Small intestine (tissue), 16 donors: ENCODE measurements around the gene MEPCE. TPM values are rescaled to one million over a fixed set of nuclear protein-coding genes. Genes with fewer than 3 reads are reported as not detected.
"Not testable (repeated sequence)": the region's sequence is repeated elsewhere in the genome, so short reads cannot be mapped to it uniquely, and the experiment has no call there.

Experiments
- DNase-seq, 2 donors: peaks; one replicate each; pipeline versions ENCODE4 v3.0.0 to v3.0.0-alpha.2; 2013
- FAIRE-seq: peaks from 2 replicates; lab custom pipeline; 2012; peaks lifted over from hg19 to GRCh38; lab: Jason Lieb, UNC
- H3K27ac ChIP-seq, 3 donors: one replicate each; pipeline ENCODE4 v1.5.1; 2013; ENCODE audit warnings: low read length in 2 of 3, mild to moderate bottlenecking in 2 of 3, control low read depth in 1 of 3, inconsistent platforms in 1 of 3, low read depth in 1 of 3, moderate library complexity in 1 of 3
- H3K27me3 ChIP-seq, 3 donors: one replicate each; pipeline ENCODE4 v1.6.1; 2013; ENCODE audit warnings: low read length in 3 of 3, inconsistent platforms in 1 of 3; ENCODE audit not compliant: control insufficient read depth in 3 of 3, insufficient read depth in 3 of 3
- H3K36me3 ChIP-seq, 3 donors: one replicate each; pipeline ENCODE4 v1.6.1; 2013; ENCODE audit warnings: low read length in 3 of 3, inconsistent platforms in 1 of 3, low read depth in 1 of 3, mild to moderate bottlenecking in 1 of 3, moderate library complexity in 1 of 3; ENCODE audit not compliant: control insufficient read depth in 3 of 3, insufficient read depth in 2 of 3
- H3K4me1 ChIP-seq, 3 donors: one replicate each; pipeline ENCODE4 v1.6.1; 2013; ENCODE audit warnings: low read length in 2 of 3, inconsistent platforms in 1 of 3, low read depth in 1 of 3, mild to moderate bottlenecking in 1 of 3, moderate library complexity in 1 of 3; ENCODE audit not compliant: control insufficient read depth in 3 of 3, insufficient read depth in 2 of 3
- H3K4me3 ChIP-seq, 3 donors: one replicate each; pipeline ENCODE4 v1.5.1; 2013; ENCODE audit warnings: low read length in 3 of 3, control low read depth in 1 of 3, inconsistent platforms in 1 of 3, low read depth in 1 of 3, mild to moderate bottlenecking in 1 of 3, moderate library complexity in 1 of 3
- H3K9me3 ChIP-seq, 2 donors: one replicate each; pipeline ENCODE4 v1.6.1; 2013; ENCODE audit warnings: low read depth in 1 of 2, low read length in 1 of 2; ENCODE audit not compliant: control insufficient read depth in 2 of 2, insufficient read depth in 1 of 2
- WGBS, 3 donors: extraction: QIAGEN DNeasy Blood & Tissue Kit; methylation state at CpG; one replicate each; pipeline ENCODE4 v1.1.7; 2013; 5-methylcytosine and 5-hydroxymethylcytosine counted together
- long read RNA-seq, 10 donors: transcript quantifications; one replicate each; lab custom pipeline, GENCODE V29; 2026
- polyA plus RNA-seq, 4 donors: library from polyadenylated mRNA; stranded (reverse) in 3 of 4; unstranded in 1 of 4; fragments of 200-250 nt in 3 of 4; fragments of 120-200 nt in 1 of 4; gene quantifications; one replicate each; pipeline versions ENCODE4 v1.2.1 to v1.2.3, GENCODE V29; 2013
- donor health status: healthy with polysubstance abuse.
- donor health status: control.
- donor health status: control.
- donor health status: Bipolar disorder and iron deficiency.
- donor health status: healthy.

MEPCE gene, protein sequence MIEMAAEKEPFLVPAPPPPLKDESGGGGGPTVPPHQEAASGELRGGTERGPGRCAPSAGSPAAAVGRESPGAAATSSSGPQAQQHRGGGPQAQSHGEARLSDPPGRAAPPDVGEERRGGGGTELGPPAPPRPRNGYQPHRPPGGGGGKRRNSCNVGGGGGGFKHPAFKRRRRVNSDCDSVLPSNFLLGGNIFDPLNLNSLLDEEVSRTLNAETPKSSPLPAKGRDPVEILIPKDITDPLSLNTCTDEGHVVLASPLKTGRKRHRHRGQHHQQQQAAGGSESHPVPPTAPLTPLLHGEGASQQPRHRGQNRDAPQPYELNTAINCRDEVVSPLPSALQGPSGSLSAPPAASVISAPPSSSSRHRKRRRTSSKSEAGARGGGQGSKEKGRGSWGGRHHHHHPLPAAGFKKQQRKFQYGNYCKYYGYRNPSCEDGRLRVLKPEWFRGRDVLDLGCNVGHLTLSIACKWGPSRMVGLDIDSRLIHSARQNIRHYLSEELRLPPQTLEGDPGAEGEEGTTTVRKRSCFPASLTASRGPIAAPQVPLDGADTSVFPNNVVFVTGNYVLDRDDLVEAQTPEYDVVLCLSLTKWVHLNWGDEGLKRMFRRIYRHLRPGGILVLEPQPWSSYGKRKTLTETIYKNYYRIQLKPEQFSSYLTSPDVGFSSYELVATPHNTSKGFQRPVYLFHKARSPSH
- 10 to 100 TPM; 26.8 to 41.1 (median 30.7) TPM for polyA plus RNA-seq
- long read RNA-seq, donor 1, transcript MEPCE-201 (4 exons, 3,030 nt): major isoform, 14 of 24 reads
- long read RNA-seq, donor 1, partial matches to known transcripts: 10 of 24 reads
- long read RNA-seq, donor 1, other reads (novel, unspliced or antisense): 0 of 24 reads
- long read RNA-seq, donor 2, partial matches to known transcripts: 0 of 2 reads
- long read RNA-seq, donor 2, other reads (novel, unspliced or antisense): 0 of 2 reads
- long read RNA-seq, donor 3, partial matches to known transcripts: 7 of 11 reads
- long read RNA-seq, donor 3, other reads (novel, unspliced or antisense): 0 of 11 reads
- long read RNA-seq, donor 4, partial matches to known transcripts: 0 of 1 reads
- long read RNA-seq, donor 4, other reads (novel, unspliced or antisense): 0 of 1 reads
- long read RNA-seq, donor 5, partial matches to known transcripts: 0 of 1 reads
- long read RNA-seq, donor 5, other reads (novel, unspliced or antisense): 0 of 1 reads
- long read RNA-seq, donor 6, transcript MEPCE-201 (4 exons, 3,030 nt): major isoform, 7 of 7 reads
- long read RNA-seq, donor 6, partial matches to known transcripts: 0 of 7 reads
- long read RNA-seq, donor 6, other reads (novel, unspliced or antisense): 0 of 7 reads
- long read RNA-seq, donor 7, transcript MEPCE-201 (4 exons, 3,030 nt): major isoform, 9 of 115 reads
- long read RNA-seq, donor 7, partial matches to known transcripts: 25 of 115 reads
- long read RNA-seq, donor 7, other reads (novel, unspliced or antisense): 81 of 115 reads
- long read RNA-seq, donor 8: 0 reads
- long read RNA-seq, donor 9, partial matches to known transcripts: 0 of 3 reads
- long read RNA-seq, donor 9, other reads (novel, unspliced or antisense): 0 of 3 reads
- long read RNA-seq, donor 10, transcript MEPCE-201 (4 exons, 3,030 nt): major isoform, 5 of 5 reads
- long read RNA-seq, donor 10, partial matches to known transcripts: 0 of 5 reads
- long read RNA-seq, donor 10, other reads (novel, unspliced or antisense): 0 of 5 reads

DNA sequence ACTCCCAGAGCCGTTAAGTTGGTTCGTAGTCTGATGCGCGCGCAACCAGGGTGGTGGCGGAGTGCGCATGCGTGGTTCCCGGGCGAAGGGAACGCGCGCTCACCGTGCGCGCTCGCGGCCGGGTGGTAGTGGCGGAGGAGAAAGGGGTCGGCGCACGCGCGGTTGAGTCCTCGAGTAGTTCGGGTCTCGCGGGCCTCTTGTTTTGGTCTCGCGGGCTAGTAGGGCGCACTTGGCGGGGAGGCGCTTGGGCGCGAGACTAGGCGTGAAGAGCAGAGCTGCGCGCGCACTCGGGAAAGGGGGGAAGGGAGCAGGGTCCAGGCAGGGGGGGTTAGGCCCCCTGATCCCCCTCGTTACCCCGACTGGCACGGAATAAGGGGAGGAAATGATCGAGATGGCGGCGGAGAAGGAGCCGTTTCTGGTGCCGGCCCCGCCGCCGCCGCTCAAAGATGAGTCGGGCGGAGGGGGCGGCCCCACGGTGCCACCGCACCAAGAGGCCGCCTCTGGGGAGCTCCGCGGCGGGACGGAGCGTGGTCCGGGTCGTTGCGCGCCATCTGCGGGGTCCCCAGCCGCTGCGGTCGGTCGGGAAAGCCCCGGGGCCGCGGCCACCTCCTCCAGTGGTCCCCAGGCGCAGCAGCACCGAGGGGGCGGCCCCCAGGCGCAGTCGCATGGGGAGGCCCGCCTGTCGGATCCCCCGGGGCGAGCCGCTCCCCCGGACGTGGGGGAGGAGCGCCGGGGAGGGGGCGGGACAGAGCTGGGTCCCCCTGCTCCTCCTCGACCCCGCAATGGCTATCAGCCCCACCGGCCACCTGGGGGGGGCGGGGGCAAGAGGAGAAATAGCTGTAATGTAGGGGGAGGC lies at the start of gene MEPCE:
Gene MEPCE (plus strand): TSS at position 195 of the 856 bp plus-strand sequence. CDS start 188 bp downstream, at position 383.
- H3K27me3 ChIP-seq: no peaks in the 10 kb centered on the region
- DNase-seq (peak; percentile 93 to 97), FAIRE-seq (no peak)
- H3K27ac ChIP-seq: peak within 1 kb of the TSS; percentile 92 to 100 (median 94)
- peaks cover 0 to 5% of the 10 kb centered on the region in 2 donors for H3K9me3 ChIP-seq
- peak within 1 kb of the TSS; percentile 81 to 88 (median 83) for H3K4me3 ChIP-seq
- peaks cover 0 to 43% (median 0%) of the 10 kb centered on the region in 3 donors for H3K36me3 ChIP-seq
- 0 to 1% (median 0%) methylated on average over 74 to 94 of the region's 95 CpGs for WGBS, 3 donors
- peaks cover 2 to 34% (median 4%) of the 10 kb centered on the region in 3 donors for H3K4me1 ChIP-seq

DNA sequence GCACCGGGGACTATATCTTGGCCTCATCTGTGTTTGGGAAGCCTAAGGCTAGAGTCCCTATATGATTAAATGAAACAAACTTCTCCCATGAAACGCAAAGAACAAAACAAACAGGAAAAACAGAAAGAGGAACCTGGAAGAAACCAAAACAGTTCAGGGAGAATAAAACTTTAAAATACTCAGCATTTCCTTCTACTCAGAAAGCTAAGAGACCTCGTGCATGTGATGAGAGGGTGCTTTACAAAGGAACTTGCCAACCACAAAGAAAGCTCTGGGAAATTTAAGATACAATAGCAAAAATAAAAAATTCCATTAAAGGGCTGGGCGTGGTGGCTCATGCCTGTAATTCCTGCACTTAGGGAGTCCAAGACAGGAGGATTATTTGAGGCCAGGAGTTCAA lies 49.4 kb upstream of the MEPCE start:
- Histone ChIP-seq H3K9me3 (no peaks in the 10 kb centered on the region), H3K4me1 (no peaks in the 10 kb centered on the region), H3K4me3 (no peak overlapping the region), H3K27ac (no peak overlapping the region), H3K27me3 (no peaks in the 10 kb centered on the region), H3K36me3 (no peaks in the 10 kb centered on the region)
- WGBS, 3 donors: 76 to 84% (median 82%) methylated on average over 4 of the region's 4 CpGs
- FAIRE-seq (no peak), DNase-seq (no peak)

DNA sequence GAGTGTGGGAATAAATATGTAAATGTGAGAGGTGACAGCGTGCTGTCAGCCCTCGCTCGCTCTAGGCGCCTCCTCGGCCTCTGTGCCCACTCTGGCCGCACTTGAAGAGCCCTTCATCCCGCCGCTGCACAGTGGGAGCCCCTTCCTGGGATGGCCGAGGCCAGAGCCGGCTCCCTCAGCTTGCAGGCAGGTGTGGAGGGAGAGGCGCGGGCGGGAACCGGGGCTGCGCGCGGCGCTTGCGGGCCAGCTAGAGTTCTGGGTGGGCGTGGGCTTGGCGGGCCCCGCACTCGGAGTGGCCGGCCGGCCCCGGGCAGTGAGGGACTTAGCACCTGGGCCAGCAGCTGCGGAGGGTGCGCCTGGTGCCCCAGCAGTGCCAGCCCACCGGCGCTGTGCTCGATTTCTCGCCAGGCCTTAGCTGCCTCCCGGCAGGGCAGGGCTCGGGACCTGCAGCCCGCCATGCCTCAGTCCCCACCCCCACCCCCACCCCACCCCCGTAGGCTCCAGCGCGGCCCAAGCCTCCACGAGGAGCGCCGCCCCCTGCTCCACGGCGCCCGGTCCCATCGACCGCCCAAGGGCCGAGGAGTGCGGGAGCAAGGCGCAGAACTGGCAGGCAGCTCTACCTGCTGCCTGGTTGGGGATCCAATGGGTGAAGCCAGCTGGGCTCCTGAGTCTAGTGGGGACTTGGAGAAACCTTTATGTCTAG lies 47.9 kb upstream of the MEPCE start:
- H3K27me3 ChIP-seq, DNase-seq, FAIRE-seq, H3K4me3 ChIP-seq, H3K27ac ChIP-seq, H3K36me3 ChIP-seq, H3K9me3 ChIP-seq, H3K4me1 ChIP-seq: not testable (repeated sequence)
- 86 to 91% (median 89%) methylated on average over 32 to 49 of the region's 49 CpGs for WGBS, 3 donors

DNA sequence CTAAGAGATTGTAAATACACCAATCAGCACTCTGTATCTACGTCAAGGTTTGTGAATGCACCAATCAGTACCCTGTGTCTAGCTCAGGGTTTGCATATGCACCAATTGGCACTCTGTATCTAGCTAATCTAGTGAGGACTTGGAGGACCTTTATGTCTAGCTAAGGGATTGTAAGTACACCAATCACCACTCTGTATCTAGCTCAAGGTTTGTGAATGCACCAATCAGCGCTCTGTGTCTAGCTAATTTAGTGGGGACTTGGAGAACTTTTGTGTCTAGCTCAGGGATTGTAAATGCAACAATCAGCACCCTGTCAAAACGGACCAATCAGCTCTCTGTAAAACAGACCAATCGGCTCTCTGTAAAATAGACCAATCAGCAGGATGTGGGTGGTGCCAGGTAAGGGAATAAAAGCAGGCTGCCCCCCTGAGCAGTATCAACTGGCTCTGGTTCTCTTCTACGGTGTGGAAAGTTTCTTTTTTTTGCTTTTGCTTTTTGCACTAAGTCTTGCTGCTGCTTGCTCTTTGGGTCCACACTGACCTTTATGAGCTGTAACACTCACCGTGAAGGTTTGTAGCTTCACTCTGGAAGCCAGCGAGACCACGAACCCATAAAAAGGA lies 47.3 kb upstream of the MEPCE start:
- not testable (repeated sequence) for H3K9me3 ChIP-seq, H3K36me3 ChIP-seq, H3K27me3 ChIP-seq, FAIRE-seq, H3K4me1 ChIP-seq, DNase-seq, H3K27ac ChIP-seq, H3K4me3 ChIP-seq
- WGBS, 3 donors: 79 to 86% (median 80%) methylated on average over 8 of the region's 8 CpGs

DNA sequence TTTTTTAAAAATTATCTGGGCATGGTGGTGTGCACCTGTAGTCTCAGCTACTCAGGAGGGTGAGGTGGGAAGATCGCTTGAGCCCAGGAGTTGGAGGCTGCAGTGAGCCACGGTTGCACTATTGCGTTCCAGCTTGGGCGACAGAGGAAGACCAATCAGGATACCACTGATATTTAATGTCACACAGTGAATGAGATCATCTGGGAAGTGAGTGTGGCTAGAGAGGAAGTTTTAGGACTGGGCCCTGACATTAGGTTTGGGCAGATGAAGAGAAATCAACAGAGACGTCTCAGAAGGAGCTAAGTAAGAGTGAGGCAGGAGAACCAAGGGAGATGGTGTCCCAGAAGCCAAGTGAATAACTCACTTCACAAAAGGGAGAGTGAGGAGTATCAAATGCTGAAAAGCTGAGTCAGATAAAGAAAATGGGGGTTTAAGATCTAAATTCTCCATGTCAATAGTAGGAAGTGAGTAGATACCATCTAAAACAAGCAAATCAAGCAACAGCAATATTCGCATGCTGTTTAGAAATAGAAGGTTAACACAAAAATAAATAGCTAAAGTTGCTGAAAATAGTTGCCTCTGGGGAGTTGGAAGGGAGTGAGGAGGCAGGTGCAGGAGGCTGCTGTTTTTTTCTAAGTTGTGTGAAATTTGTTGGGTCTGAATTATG lies 44.9 kb upstream of the MEPCE start:
- DNase-seq (no peak), FAIRE-seq (no peak)
- no peaks in the 10 kb centered on the region for H3K4me1 ChIP-seq

DNA sequence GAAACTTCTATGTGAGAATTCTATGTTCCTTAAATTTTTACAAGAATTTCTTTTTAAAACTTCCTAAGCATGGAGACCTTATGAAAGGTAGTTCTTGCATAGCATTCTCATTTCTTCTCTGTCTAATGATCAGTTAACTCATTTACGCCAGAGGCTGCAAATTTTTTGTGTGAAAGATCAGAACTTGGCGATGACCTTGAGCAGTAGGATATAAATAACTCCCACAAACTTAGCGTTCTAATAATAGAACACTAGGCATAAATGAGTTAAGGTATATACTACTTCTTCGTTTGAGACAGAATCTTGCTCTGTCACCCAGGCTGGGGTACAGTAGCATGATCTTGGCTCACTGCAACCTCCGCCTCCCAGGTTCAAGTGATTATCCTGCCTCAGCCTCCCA lies 42.7 kb upstream of the MEPCE start:
- H3K36me3 ChIP-seq: no peaks in the 10 kb centered on the region
- H3K27ac ChIP-seq: no peak overlapping the region
- DNase-seq (no peak), FAIRE-seq (no peak)
- no peaks in the 10 kb centered on the region for H3K4me1 ChIP-seq
- WGBS, 3 donors: 66 to 82% (median 80%) methylated on average over 5 of the region's 5 CpGs
- no peaks in the 10 kb centered on the region for H3K9me3 ChIP-seq
- no peak overlapping the region for H3K4me3 ChIP-seq
- H3K27me3 ChIP-seq: no peaks in the 10 kb centered on the region

More for the DNA sequence above, 44.9 kb upstream of the MEPCE start:
- H3K36me3 ChIP-seq: no peaks in the 10 kb centered on the region
- no peaks in the 10 kb centered on the region for H3K9me3 ChIP-seq
- H3K27ac ChIP-seq: no peak overlapping the region
- no peak overlapping the region for H3K4me3 ChIP-seq
- no peaks in the 10 kb centered on the region for H3K27me3 ChIP-seq
- WGBS, 3 donors: 75 to 90% (median 88%) methylated on average over 6 of the region's 6 CpGs
